HepG2 (cell line): ENCODE results near the gene COX10. TPM values are rescaled to one million over a fixed set of nuclear protein-coding genes. Genes with fewer than 3 reads are reported as not detected.
A peak's percentile ranks its signal among the peaks of the same experiment; 100 is the strongest.

Experiments used
- ATAC-seq: fragments of 200-7000 bp; cut with Tn5 transposase; 3 replicates; pipeline ENCODE4 v1.9.1; 2020; ENCODE audit warnings: mild to moderate bottlenecking, moderate library complexity
- BruUV-seq: library from RNA; stranded (reverse); fragments of 400-500 nt; replicated peaks from 2 replicates; lab custom pipeline; 2021; lab: Mats Ljungman, UMichigan
- CTCF ChIA-PET: fragments of 300-600 bp; formaldehyde crosslinking; extraction: SDS; loops from one replicate; lab custom pipeline; 2021; ENCODE audit warnings: low total read pairs, inconsistent platforms, low intra/inter-chr PET ratio; lab: Yijun Ruan, JAX
- POLR2A ChIA-PET: fragments of 350-600 bp; sonication (Branson Sonifier 250); formaldehyde crosslinking; loops from one replicate; lab custom pipeline; 2020; ENCODE audit warnings: antibody characterized with exemption, inconsistent platforms; lab: Yijun Ruan, JAX
- DNase-seq: peaks from one replicate; pipeline ENCODE4 v3.0.0-alpha.2; 2015; ENCODE audit warnings: low spot score
- FAIRE-seq: peaks from 3 replicates; lab custom pipeline; 2011; peaks lifted over from hg19 to GRCh38; lab: Jason Lieb, UNC
- H2AFZ ChIP-seq: one replicate; pipeline ENCODE4 v1.6.1; 2011; ENCODE audit warnings: low read length, inconsistent platforms
- H3K27ac ChIP-seq: fragments of 300-600 bp; 3 replicates; pipeline ENCODE4 v1.8.0; 2011; ENCODE audit warnings: mixed run types, mild to moderate bottlenecking, mixed read lengths, low read length, inconsistent platforms; ENCODE audit not compliant: insufficient read depth; ENCODE audit errors: extremely low read length
- H3K27me3 ChIP-seq, 2 experiments: fragments of 200-600 bp in 1 of 2; 2 replicates in 1 of 2; 3 replicates in 1 of 2; pipeline versions ENCODE4 v1.6.0 to v1.8.0; 2011; ENCODE audit warnings: low read length in 2 of 2, mild to moderate bottlenecking in 2 of 2, moderate library complexity in 2 of 2, inconsistent platforms in 1 of 2; ENCODE audit not compliant: insufficient read depth in 2 of 2, control insufficient read depth in 1 of 2
- H3K36me3 ChIP-seq, 2 experiments: fragments of 200-600 bp in 1 of 2; replicated peaks in 1 of 2; 2 replicates in 1 of 2; 3 replicates in 1 of 2; pipeline versions ENCODE4 v1.5.1 to v1.8.0; 2011; ENCODE audit warnings: low read length in 2 of 2, inconsistent platforms in 1 of 2; ENCODE audit not compliant: insufficient read depth in 2 of 2, control insufficient read depth in 1 of 2
- H3K4me1 ChIP-seq: 2 replicates; pipeline ENCODE4 v1.5.1; 2012; ENCODE audit warnings: low read length, inconsistent platforms; ENCODE audit not compliant: insufficient read depth
- H3K4me2 ChIP-seq: 2 replicates; pipeline ENCODE4 v1.6.0; 2011; ENCODE audit warnings: low read depth, low read length, inconsistent platforms
- H3K4me3 ChIP-seq, 3 experiments: fragments of 200-600 bp in 1 of 3; sonication (generic), shearing (Covaris generic) in 1 of 3; replicated peaks in 1 of 3; 2 replicates each; pipeline ENCODE4 v1.5.1; 2011 to 2016; ENCODE audit warnings: low read length in 3 of 3, inconsistent platforms in 2 of 3, low read depth in 2 of 3, mild to moderate bottlenecking in 2 of 3, control low read depth in 1 of 3, mixed read lengths in 1 of 3; ENCODE audit not compliant: insufficient read depth in 1 of 3
- H3K79me2 ChIP-seq: one replicate; pipeline ENCODE4 v1.6.1; 2011; ENCODE audit warnings: low read length, inconsistent platforms; ENCODE audit not compliant: insufficient read depth
- H3K9ac ChIP-seq: 2 replicates; pipeline ENCODE4 v1.6.0; 2011; ENCODE audit warnings: mild to moderate bottlenecking, low read depth, low read length, inconsistent platforms; ENCODE audit not compliant: insufficient read depth
- H3K9me3 ChIP-seq: 2 replicates; pipeline ENCODE4 v1.5.1; 2012; ENCODE audit warnings: mild to moderate bottlenecking, low read length
- H4K20me1 ChIP-seq: 2 replicates; pipeline ENCODE4 v1.6.0; 2011; ENCODE audit warnings: inconsistent platforms, mild to moderate bottlenecking, low read length, moderate library complexity; ENCODE audit not compliant: insufficient read depth
- MED1 ChIP-seq: sonication (generic); formaldehyde crosslinking; IDR thresholded peaks from 2 replicates; pipeline ENCODE4 v1.4.0; 2020; ENCODE audit warnings: missing genetic modification reagents
- MLLT10 ChIP-seq: sonication (generic); formaldehyde crosslinking; IDR thresholded peaks from 2 replicates; pipeline ENCODE4 v1.4.0; 2020; ENCODE audit warnings: missing genetic modification reagents
- ZFP36L1 ChIP-seq: sonication (generic); formaldehyde crosslinking; IDR thresholded peaks from 2 replicates; pipeline ENCODE4 v1.8.0; 2022; ENCODE audit warnings: mild to moderate bottlenecking, missing genetic modification reagents, moderate library complexity
- ZNF121 ChIP-seq: sonication (generic); formaldehyde crosslinking; IDR thresholded peaks from 2 replicates; pipeline ENCODE4 v1.5.0; 2020; ENCODE audit warnings: mild to moderate bottlenecking, missing genetic modification reagents
- ZNF264 ChIP-seq: sonication (generic); formaldehyde crosslinking; IDR thresholded peaks from 2 replicates; pipeline ENCODE4 v1.4.0; 2020; ENCODE audit warnings: missing genetic modification reagents
- ZNF460 ChIP-seq: sonication (generic); formaldehyde crosslinking; IDR thresholded peaks from 2 replicates; pipeline ENCODE4 v1.5.1; 2020; ENCODE audit warnings: missing genetic modification reagents, mild to moderate bottlenecking, borderline replicate concordance
- WGBS: methylation state at CpG from one replicate; pipeline ENCODE4 v1.1.6; 2017; ENCODE audit warnings: low lambda C conversion rate; 5-methylcytosine and 5-hydroxymethylcytosine counted together
- in situ Hi-C: cut with HindIII; loops from 2 replicates; pipeline ENCODE4 v1.10.0; 2017; ENCODE audit warnings: low pct_unique_long_range_greater_than_20kb; ENCODE audit not compliant: extremely low pct_ligation_motif_present
- intact Hi-C: fragments of 100-400 bp; cut with micrococcal nuclease; formaldehyde crosslinking; loops from one replicate; pipeline ENCODE4 v1.10.0; 2022; ENCODE audit not compliant: unreplicated experiment
- polyA plus RNA-seq, 8 experiments: library from polyadenylated mRNA; depleted of rRNA in 3 of 8; stranded (reverse) in 7 of 8; unstranded in 1 of 8; fragments of >200 nt; fragmentation: Illumina TruSeq in 4 of 8; extraction: Trizol in 4 of 8; gene quantifications; 2 replicates each; pipeline versions ENCODE4 v1.2.1 to v1.2.3, GENCODE V29; 2011 to 2016; ENCODE audit warnings: low read depth in 4 of 8, missing spikeins in 1 of 8, mixed read lengths in 1 of 8; ENCODE audit not compliant: insufficient read depth in 1 of 8
- total RNA-seq, 5 experiments: library from RNA; depleted of rRNA; stranded (reverse); fragments of >200 nt; fragmentation: Illumina TruSeq; extraction: Trizol; gene quantifications; 2 replicates each; pipeline ENCODE4 v1.2.3, GENCODE V29; 2016; ENCODE audit warnings: low read depth in 1 of 5
- TF ChIP-seq, protein P1 (sequence below), 2 experiments: sonication (generic) in 1 of 2; formaldehyde crosslinking in 1 of 2; IDR thresholded peaks; 2 replicates each; pipeline versions ENCODE4 v1.6.1 to v1.9.0; 2014 to 2022; ENCODE audit warnings: antibody characterized with exemption in 1 of 2, borderline replicate concordance in 1 of 2, inconsistent platforms in 1 of 2, low read depth in 1 of 2, missing genetic modification reagents in 1 of 2
- TF ChIP-seq, protein P2 (sequence below): sonication (generic); formaldehyde crosslinking; IDR thresholded peaks from 2 replicates; pipeline ENCODE4 v1.5.0; 2020; ENCODE audit warnings: missing genetic modification reagents
- TF ChIP-seq, protein P3 (sequence below): sonication (generic); formaldehyde crosslinking; IDR thresholded peaks from 2 replicates; pipeline ENCODE4 v1.5.0; 2020; ENCODE audit warnings: missing genetic modification reagents

Gene COX10
- total and polyA plus RNA-seq, 2 of the 13 experiments (the other 11 are each of a cell fraction or from before 2014, with no cell fraction given): 13.9 to 20.1 TPM

DNA sequence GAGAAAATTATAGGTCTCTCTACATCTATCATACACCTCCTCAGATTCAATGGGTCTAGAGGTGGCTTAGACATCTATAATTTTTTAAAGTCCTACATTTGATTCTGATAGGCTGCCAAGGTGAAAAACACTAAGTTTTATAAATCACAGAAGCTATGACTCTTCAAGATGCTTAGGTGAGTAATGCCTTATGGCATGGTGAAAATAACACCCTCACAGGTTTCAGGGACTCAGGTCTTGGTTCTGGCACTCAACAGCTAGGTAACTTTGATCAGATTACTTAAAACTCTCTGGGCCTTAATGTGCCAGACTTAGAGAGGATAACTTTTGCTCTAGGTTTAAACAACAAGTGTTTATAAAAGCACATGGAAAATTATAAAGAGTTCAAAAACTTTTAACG, 2.0 kb upstream of the COX10 start (continued):
- no peak for TF ChIP-seq MED1 (CRISPR knock-in tag)
- TF ChIP-seq, protein P1, sequence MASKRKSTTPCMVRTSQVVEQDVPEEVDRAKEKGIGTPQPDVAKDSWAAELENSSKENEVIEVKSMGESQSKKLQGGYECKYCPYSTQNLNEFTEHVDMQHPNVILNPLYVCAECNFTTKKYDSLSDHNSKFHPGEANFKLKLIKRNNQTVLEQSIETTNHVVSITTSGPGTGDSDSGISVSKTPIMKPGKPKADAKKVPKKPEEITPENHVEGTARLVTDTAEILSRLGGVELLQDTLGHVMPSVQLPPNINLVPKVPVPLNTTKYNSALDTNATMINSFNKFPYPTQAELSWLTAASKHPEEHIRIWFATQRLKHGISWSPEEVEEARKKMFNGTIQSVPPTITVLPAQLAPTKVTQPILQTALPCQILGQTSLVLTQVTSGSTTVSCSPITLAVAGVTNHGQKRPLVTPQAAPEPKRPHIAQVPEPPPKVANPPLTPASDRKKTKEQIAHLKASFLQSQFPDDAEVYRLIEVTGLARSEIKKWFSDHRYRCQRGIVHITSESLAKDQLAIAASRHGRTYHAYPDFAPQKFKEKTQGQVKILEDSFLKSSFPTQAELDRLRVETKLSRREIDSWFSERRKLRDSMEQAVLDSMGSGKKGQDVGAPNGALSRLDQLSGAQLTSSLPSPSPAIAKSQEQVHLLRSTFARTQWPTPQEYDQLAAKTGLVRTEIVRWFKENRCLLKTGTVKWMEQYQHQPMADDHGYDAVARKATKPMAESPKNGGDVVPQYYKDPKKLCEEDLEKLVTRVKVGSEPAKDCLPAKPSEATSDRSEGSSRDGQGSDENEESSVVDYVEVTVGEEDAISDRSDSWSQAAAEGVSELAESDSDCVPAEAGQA (IDR thresholded peaks at IDR 0.05; ENCODE audit: low read depth): no peak
- TF ChIP-seq, protein P1 (CRISPR knock-in tag; IDR thresholded peaks at IDR 0.05; ENCODE audit: borderline replicate concordance): no peak
- no peak for TF ChIP-seq ZFP36L1 (CRISPR knock-in tag)

- 3% methylated on average over 21 of the region's 25 CpGs for WGBS
- CTCF ChIA-PET: no interaction called here
- peaks cover 23% of the 10 kb centered on the region for H3K4me1 ChIP-seq
- no peaks in the 10 kb centered on the region; a peak in 1 of 5 replicates for H3K27me3 ChIP-seq
- peak overlapping the region; percentile 96 for H3K9ac ChIP-seq
- H4K20me1 ChIP-seq: no peaks in the 10 kb centered on the region
- BruUV-seq: no TSS peak
- DNase-seq (no peak), ATAC-seq (no peak; the same call in 2 of the 3 replicates), FAIRE-seq (no peak)
- H3K4me2 ChIP-seq: peak overlapping the region; percentile 80
- POLR2A ChIA-PET: interaction anchor here (1.0 kb wide), 1 partner anchor 229 kb away, joined by 4 read pairs; no protein-coding TSS in a partner anchor
- intact Hi-C loops: loop anchor here (5.0 kb wide), 1 partner anchor 229 kb away; no protein-coding TSS in a partner anchor
- peak overlapping the region; percentile 84 for H3K27ac ChIP-seq
- no peak overlapping the region for H2AFZ ChIP-seq
- H3K36me3 ChIP-seq: no peaks in the 10 kb centered on the region
- H3K9me3 ChIP-seq: no peaks in the 10 kb centered on the region
- H3K79me2 ChIP-seq: peaks cover 47% of the 10 kb centered on the region
- in situ Hi-C loops: no loop called here
- peak overlapping the region; percentile 88 to 99 (median 92) for H3K4me3 ChIP-seq
- TF ChIP-seq ZNF264 (CRISPR knock-in tag): no peak
- TF ChIP-seq, protein P2, sequence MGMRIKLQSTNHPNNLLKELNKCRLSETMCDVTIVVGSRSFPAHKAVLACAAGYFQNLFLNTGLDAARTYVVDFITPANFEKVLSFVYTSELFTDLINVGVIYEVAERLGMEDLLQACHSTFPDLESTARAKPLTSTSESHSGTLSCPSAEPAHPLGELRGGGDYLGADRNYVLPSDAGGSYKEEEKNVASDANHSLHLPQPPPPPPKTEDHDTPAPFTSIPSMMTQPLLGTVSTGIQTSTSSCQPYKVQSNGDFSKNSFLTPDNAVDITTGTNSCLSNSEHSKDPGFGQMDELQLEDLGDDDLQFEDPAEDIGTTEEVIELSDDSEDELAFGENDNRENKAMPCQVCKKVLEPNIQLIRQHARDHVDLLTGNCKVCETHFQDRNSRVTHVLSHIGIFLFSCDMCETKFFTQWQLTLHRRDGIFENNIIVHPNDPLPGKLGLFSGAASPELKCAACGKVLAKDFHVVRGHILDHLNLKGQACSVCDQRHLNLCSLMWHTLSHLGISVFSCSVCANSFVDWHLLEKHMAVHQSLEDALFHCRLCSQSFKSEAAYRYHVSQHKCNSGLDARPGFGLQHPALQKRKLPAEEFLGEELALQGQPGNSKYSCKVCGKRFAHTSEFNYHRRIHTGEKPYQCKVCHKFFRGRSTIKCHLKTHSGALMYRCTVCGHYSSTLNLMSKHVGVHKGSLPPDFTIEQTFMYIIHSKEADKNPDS: 0 out of 2 replicates have a peak, but pooled peaks have one; percentile 50
- TF ChIP-seq, protein P3, sequence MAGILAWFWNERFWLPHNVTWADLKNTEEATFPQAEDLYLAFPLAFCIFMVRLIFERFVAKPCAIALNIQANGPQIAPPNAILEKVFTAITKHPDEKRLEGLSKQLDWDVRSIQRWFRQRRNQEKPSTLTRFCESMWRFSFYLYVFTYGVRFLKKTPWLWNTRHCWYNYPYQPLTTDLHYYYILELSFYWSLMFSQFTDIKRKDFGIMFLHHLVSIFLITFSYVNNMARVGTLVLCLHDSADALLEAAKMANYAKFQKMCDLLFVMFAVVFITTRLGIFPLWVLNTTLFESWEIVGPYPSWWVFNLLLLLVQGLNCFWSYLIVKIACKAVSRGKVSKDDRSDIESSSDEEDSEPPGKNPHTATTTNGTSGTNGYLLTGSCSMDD (CRISPR knock-in tag): no peak
- 0 out of 2 replicates have a peak, but pooled peaks have one; percentile 11 for TF ChIP-seq MLLT10
- TF ChIP-seq ZNF121 (CRISPR knock-in tag): peak; percentile 72; the same call in 1 of the 2 replicates
- peak; percentile 27; the same call in 1 of the 2 replicates for TF ChIP-seq ZNF460 (CRISPR knock-in tag)
Measured at GRCh38 chr17:14068542-14069250, 608 bp upstream of the COX10 start.
